ENCODE data around the gene CHST14. TPM values are rescaled to one million over a fixed set of nuclear protein-coding genes. Genes with fewer than 3 reads are reported as not detected.
A peak's percentile ranks its signal among the peaks of the same experiment; 100 is the strongest.

CHST14 gene
- total and polyA plus RNA-seq, 4 donors = 9.8 to 20.0 (median 12.0) TPM

DNA sequence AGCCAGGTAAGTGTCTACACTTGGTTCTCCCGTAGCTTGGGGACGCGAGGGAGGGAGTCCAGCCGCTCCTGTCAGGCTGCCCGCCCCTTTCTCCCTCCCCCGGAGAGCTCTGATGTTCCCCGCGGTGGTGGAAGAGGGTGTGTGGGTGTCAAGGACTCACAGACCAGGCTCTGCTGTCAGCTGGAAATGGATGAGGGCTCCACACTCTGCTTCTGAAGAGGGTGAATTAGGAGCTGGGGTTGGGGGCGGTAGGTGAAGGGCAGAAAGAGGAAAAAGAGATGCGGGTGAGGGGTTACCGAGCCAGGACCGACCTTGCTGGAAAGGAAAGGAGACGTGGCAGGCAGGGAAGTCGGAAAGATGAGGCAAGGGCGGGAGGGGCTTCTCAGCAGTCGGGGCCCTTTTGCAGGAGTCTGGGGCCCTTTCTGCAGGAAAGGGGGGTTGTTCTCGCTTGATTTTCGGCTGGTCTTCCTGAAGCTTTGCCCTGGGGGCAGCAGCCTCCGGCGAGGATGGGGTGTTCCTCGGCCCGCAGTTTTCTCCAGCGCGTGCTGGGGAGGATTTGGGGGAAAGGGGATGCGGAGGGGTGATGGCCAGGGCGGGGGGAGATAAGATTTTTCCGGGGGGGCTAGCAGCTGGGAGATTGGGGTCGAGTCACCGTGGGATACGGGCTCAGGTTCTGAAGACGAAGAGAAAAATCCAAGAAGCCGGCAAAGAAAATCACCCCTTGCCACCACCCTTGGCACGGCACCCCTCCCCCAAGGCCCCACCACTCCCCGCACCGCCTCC is 30.6 kb upstream of the CHST14 start:
- no peaks in the 10 kb centered on the region for H3K36me3 ChIP-seq (ENCODE audit: control insufficient read depth in 4 of 4, insufficient read depth in 4 of 4, low read length in 4 of 4)
- peak overlapping the region; percentile 31 for H3K4me3 ChIP-seq
- no peaks in the 10 kb centered on the region for H3K9me3 ChIP-seq (ENCODE audit: control insufficient read depth in 4 of 4, insufficient read depth in 3 of 4, low read length in 3 of 4)
- no peak overlapping the region for H3K9ac ChIP-seq (ENCODE audit: insufficient read depth in 1 of 2, low read length in 2 of 2)
- whole genome bisulfite sequencing, 2 donors = 0 to 1% methylated on average over 33 to 35 of the region's 35 CpGs
- H3K27ac ChIP-seq (ENCODE audit: low read depth in 1 of 2, low read length in 1 of 2) = no peak overlapping the region
- no peak for ATAC-seq (ENCODE audit: insufficient read depth, low FRiP score)
- H3K27me3 ChIP-seq (ENCODE audit: control insufficient read depth in 3 of 3, insufficient read depth in 3 of 3, low read length in 2 of 3) = peaks cover 0 to 32% (median 20%) of the 10 kb centered on the region in 3 donors
- H3K4me1 ChIP-seq (ENCODE audit: control insufficient read depth in 5 of 5, insufficient read depth in 5 of 5, low read length in 5 of 5) = peaks cover 2 to 67% (median 27%) of the 10 kb centered on the region in 5 donors
- TF ChIP-seq, protein P1, sequence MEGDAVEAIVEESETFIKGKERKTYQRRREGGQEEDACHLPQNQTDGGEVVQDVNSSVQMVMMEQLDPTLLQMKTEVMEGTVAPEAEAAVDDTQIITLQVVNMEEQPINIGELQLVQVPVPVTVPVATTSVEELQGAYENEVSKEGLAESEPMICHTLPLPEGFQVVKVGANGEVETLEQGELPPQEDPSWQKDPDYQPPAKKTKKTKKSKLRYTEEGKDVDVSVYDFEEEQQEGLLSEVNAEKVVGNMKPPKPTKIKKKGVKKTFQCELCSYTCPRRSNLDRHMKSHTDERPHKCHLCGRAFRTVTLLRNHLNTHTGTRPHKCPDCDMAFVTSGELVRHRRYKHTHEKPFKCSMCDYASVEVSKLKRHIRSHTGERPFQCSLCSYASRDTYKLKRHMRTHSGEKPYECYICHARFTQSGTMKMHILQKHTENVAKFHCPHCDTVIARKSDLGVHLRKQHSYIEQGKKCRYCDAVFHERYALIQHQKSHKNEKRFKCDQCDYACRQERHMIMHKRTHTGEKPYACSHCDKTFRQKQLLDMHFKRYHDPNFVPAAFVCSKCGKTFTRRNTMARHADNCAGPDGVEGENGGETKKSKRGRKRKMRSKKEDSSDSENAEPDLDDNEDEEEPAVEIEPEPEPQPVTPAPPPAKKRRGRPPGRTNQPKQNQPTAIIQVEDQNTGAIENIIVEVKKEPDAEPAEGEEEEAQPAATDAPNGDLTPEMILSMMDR (IDR thresholded peaks at IDR 0.05; ENCODE audit: control extremely low read depth, extremely low read depth) = no peak
- DNase-seq = peak in 1 of 3 donors; percentile 47

DNA sequence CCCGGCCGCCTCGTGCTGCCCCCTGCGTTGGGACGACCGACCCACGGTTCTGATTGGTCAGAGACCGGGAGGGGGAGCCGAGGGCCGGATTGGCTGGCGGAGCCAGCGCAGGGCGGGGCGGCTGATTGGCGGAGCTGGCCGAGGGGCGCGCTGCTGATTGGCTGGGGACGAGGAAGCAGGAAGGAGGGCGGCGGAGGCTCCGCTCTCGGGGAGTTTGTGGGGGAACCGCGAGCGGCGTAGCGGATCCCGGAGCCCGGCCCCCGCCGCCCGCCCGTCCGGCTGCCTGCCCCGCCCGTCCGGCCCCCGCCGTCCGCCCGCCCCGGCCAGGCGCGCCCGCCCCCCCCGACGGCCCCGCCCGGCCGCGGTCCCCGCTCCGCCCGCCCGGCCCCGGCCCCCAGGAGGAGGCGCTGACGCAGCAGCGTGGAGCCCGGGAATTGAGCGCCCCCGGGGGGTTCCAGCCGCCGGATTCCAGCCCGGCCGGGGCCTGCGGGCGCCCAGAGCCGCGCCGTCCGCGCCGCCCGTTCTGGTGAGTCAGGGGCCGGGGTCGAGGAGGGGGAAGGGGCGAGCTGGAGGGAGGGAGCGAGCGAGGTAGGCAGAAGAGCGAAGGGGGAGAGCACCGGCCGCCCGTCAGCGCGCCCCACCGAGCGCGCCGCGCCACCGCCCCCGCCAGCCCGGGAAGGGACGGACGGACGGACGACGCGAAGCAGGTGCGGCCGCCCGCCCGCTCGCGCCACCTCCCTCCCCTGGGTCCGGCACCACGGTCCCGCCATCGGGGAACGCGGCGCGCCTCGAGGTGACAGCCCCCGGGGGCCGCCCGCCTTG is 29.8 kb upstream of the CHST14 start, which contains the start of gene BAHD1:
Gene BAHD1, plus strand, starts transcription at position 211 of the 822 bp plus-strand sequence. CDS start 17,512 bp downstream, outside the sequence.
- no peaks in the 10 kb centered on the region for H3K36me3 ChIP-seq (ENCODE audit: control insufficient read depth in 4 of 4, insufficient read depth in 4 of 4, low read length in 4 of 4)
- peak within 1 kb of the TSS; percentile 75 for H3K4me3 ChIP-seq
- peaks cover 0 to 24% (median 15%) of the 10 kb centered on the region in 3 donors for H3K27me3 ChIP-seq (ENCODE audit: control insufficient read depth in 3 of 3, insufficient read depth in 3 of 3, low read length in 2 of 3)
- peak; percentile 85 for ATAC-seq (ENCODE audit: insufficient read depth, low FRiP score)
- H3K4me1 ChIP-seq (ENCODE audit: control insufficient read depth in 5 of 5, insufficient read depth in 5 of 5, low read length in 5 of 5) = peaks cover 5 to 70% (median 23%) of the 10 kb centered on the region in 5 donors
- WGBS, 2 donors = 0% methylated on average over 39 to 119 of the region's 119 CpGs
- no peaks in the 10 kb centered on the region for H3K9me3 ChIP-seq (ENCODE audit: control insufficient read depth in 4 of 4, insufficient read depth in 3 of 4, low read length in 3 of 4)
- H3K27ac ChIP-seq (ENCODE audit: low read depth in 1 of 2, low read length in 1 of 2) = peak within 1 kb of the TSS; percentile 62 to 70
- DNase-seq = peak; percentile 94 to 97 (median 97)
- no peak within 1 kb of the TSS for H3K9ac ChIP-seq (ENCODE audit: insufficient read depth in 1 of 2, low read length in 2 of 2)
- TF ChIP-seq, protein P1 (IDR thresholded peaks at IDR 0.05; ENCODE audit: control extremely low read depth, extremely low read depth) = no peak

DNA sequence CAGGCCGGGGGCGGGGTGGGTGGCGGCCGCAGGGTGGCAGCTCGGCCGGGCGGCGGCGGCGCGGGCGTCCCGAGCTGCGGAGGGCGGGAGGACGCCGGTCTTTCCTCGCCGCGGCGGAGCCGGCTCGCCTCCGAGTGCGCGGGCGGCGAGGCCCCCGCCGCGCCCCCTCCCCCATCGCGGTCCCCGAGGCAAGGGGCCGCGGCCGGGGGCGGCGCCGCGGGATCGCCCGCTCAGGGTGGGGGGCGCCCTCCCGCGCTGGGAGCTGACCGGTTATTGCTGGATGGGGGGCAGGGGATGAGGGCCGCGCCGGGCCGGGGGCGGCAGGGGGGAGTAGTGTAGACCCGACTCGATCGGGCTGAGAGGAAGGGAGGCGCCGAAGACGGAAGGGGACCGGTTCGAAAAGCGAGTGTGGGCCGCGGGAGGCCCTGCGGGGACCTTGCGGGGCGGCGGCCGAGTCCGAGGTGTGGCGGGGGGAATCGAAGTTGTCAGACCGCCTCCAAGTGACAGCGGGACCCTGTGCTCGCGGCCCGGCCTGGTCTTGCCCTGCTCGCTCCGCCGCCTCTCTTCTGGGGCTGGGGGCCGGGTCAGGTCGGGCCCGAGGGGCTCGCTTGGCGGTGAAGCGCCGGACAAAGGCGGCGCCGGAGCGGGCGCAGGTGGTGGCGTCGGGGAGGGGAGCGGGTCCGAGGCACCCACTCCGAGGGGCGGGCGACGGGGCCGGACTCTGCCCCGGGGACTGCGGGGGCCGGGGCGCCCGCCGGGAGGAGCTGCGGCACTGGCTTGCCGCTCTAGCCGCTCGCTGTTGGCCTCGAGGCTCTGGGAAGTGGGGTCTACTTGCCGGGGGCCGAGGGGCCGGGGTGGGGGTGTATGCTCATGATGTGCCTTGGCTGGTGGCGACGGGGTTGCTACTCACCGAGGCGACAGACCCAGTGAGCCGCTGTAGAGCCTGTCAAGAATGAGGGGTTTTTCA is 28.9 kb upstream of the CHST14 start:
- no peaks in the 10 kb centered on the region for H3K9me3 ChIP-seq (ENCODE audit: control insufficient read depth in 4 of 4, insufficient read depth in 3 of 4, low read length in 3 of 4)
- peak in 2 of 3 donors; percentile 34 to 45 for DNase-seq
- TF ChIP-seq, protein P1 (IDR thresholded peaks at IDR 0.05; ENCODE audit: control extremely low read depth, extremely low read depth) = no peak
- peak overlapping the region; percentile 18 to 70 for H3K27ac ChIP-seq (ENCODE audit: low read depth in 1 of 2, low read length in 1 of 2)
- peak overlapping the region in 1 of 2 donors; percentile 38 for H3K9ac ChIP-seq (ENCODE audit: insufficient read depth in 1 of 2, low read length in 2 of 2)
- ATAC-seq (ENCODE audit: insufficient read depth, low FRiP score) = no peak
- no peaks in the 10 kb centered on the region for H3K36me3 ChIP-seq (ENCODE audit: control insufficient read depth in 4 of 4, insufficient read depth in 4 of 4, low read length in 4 of 4)
- 1% methylated on average over 65 to 119 of the region's 119 CpGs for WGBS, 2 donors
- peaks cover 0 to 19% (median 13%) of the 10 kb centered on the region in 3 donors for H3K27me3 ChIP-seq (ENCODE audit: control insufficient read depth in 3 of 3, insufficient read depth in 3 of 3, low read length in 2 of 3)
- peak overlapping the region; percentile 75 for H3K4me3 ChIP-seq
- H3K4me1 ChIP-seq (ENCODE audit: control insufficient read depth in 5 of 5, insufficient read depth in 5 of 5, low read length in 5 of 5) = peaks cover 5 to 64% (median 15%) of the 10 kb centered on the region in 5 donors

Measured in lung (tissue), 12 donors.